ENCODE data around the gene TNS3. TPM values are rescaled to one million over a fixed set of nuclear protein-coding genes. Genes with fewer than 3 reads are reported as not detected.

TNS3 gene
- total and polyA plus RNA-seq, 2 of the 13 experiments (the other 11 are each of a cell fraction or from before 2014, with no cell fraction given), result 52.9 to 55.7 TPM

GRCh38 chr7:47331179-47331565 is 250.7 kb downstream of the TNS3 start:
- H2AFZ ChIP-seq (ENCODE audit: low read length), result no peak overlapping the region
- H3K4me2 ChIP-seq (ENCODE audit: low read depth, low read length), result no peak overlapping the region
- intact Hi-C loops (cut with micrococcal nuclease; ENCODE audit: unreplicated experiment), result no loop called here
- ATAC-seq, result no peak
- H3K9ac ChIP-seq (ENCODE audit: insufficient read depth, low read depth, low read length), result no peak overlapping the region
- DNase-seq (ENCODE audit: low spot score), result no peak
- H3K27me3 ChIP-seq (ENCODE audit: control insufficient read depth in 1 of 2, insufficient read depth in 2 of 2, low read length in 2 of 2), result no peaks in the 10 kb centered on the region
- ChIA-PET POLR2A (no interaction called here), CTCF (ENCODE audit: low intra/inter-chr PET ratio, low total read pairs) (no interaction called here)
- peaks cover 10% of the 10 kb centered on the region for H3K4me1 ChIP-seq (ENCODE audit: insufficient read depth, low read length)
- no peak overlapping the region for H3K27ac ChIP-seq (ENCODE audit: extremely low read length, insufficient read depth, low read length)
- peaks cover 9% of the 10 kb centered on the region for H4K20me1 ChIP-seq (ENCODE audit: insufficient read depth, low read length)
- H3K9me3 ChIP-seq (ENCODE audit: low read length), result no peaks in the 10 kb centered on the region
- TF ChIP-seq ZNF329 (CRISPR knock-in tag; IDR thresholded peaks at IDR 0.05; ENCODE audit: low read depth), result no peak
- no peak for TF ChIP-seq IRX3 (CRISPR knock-in tag; IDR thresholded peaks at IDR 0.05; ENCODE audit: borderline replicate concordance, low read depth)
- TF ChIP-seq RAD51 (IDR thresholded peaks at IDR 0.05; ENCODE audit: borderline replicate concordance), result no peak
- TF ChIP-seq KLF15 (CRISPR knock-in tag; IDR thresholded peaks at IDR 0.05; ENCODE audit: borderline replicate concordance), result no peak
- TF ChIP-seq PHB2 (IDR thresholded peaks at IDR 0.05; ENCODE audit: partially characterized antibody), result no peak
- no peak for TF ChIP-seq ZNF7 (CRISPR knock-in tag; IDR thresholded peaks at IDR 0.05)
- no peak for TF ChIP-seq ZNF660 (CRISPR knock-in tag; IDR thresholded peaks at IDR 0.05; ENCODE audit: borderline replicate concordance, low read depth)
- no peak for TF ChIP-seq PCBP2 (optimal IDR thresholded peaks at IDR 0.05; ENCODE audit: low read depth, low read length, poor library complexity, severe bottlenecking)
- no peak for TF ChIP-seq RFXANK (CRISPR knock-in tag; IDR thresholded peaks at IDR 0.05)
- no peak for TF ChIP-seq DMTF1 (CRISPR knock-in tag; IDR thresholded peaks at IDR 0.05)
- no peak for TF ChIP-seq CENPX (CRISPR knock-in tag; IDR thresholded peaks at IDR 0.05)
- no peak for TF ChIP-seq ZBTB10 (CRISPR knock-in tag; IDR thresholded peaks at IDR 0.05; ENCODE audit: borderline replicate concordance)
- no peak for TF ChIP-seq EHMT2 (IDR thresholded peaks at IDR 0.05; ENCODE audit: borderline replicate concordance, low read depth, low read length)
- TF ChIP-seq ZNF780A (CRISPR knock-in tag; IDR thresholded peaks at IDR 0.05), result no peak
- no peak for TF ChIP-seq TEAD2 (CRISPR knock-in tag; IDR thresholded peaks at IDR 0.05)
- no peak for TF ChIP-seq ZKSCAN8 (CRISPR knock-in tag; IDR thresholded peaks at IDR 0.05; ENCODE audit: borderline replicate concordance)
- no peak for TF ChIP-seq ATAD3A (CRISPR knock-in tag; IDR thresholded peaks at IDR 0.05)
- no peak overlapping the region for H3K4me3 ChIP-seq (replicated peaks in 1 of 3; ENCODE audit: insufficient read depth in 1 of 3, low read depth in 2 of 3, low read length in 3 of 3)
- H3K79me2 ChIP-seq (ENCODE audit: insufficient read depth, low read length), result no peaks in the 10 kb centered on the region
- FAIRE-seq, result no peak
- H3K36me3 ChIP-seq (replicated peaks in 1 of 2; ENCODE audit: control insufficient read depth in 1 of 2, insufficient read depth in 2 of 2, low read length in 2 of 2), result peaks cover 46 to 82% of the 10 kb centered on the region in 2 experiments
- WGBS (ENCODE audit: low lambda C conversion rate), result 100% methylated on average over 6 of the region's 6 CpGs
- in situ Hi-C loops (cut with HindIII; ENCODE audit: extremely low pct_ligation_motif_present, low pct_unique_long_range_greater_than_20kb), result no loop called here
- BruUV-seq (replicated peaks), result no TSS peak

Data from HepG2 (cell line).